H1 (cell line): ENCODE data around the gene NR3C1. TPM values are rescaled to one million over a fixed set of nuclear protein-coding genes. Genes with fewer than 3 reads are reported as not detected.

Experiments
- MAFK ChIP-seq: IDR thresholded peaks from 2 replicates; pipeline ENCODE4 v1.6.1; 2012; ENCODE audit warnings: low read depth, mild to moderate bottlenecking, improper control_type of control experiment, low read length
- polyA plus RNA-seq, 7 experiments: library from polyadenylated mRNA; depleted of rRNA in 3 of 7; stranded (reverse) in 5 of 7; unstranded in 2 of 7; fragments of >200 nt in 5 of 7; fragments of 200-250 nt in 2 of 7; gene quantifications; 1 replicate in 5 of 7; 2 replicates in 1 of 7; 4 replicates in 1 of 7; pipeline versions ENCODE4 v1.2.1 to v1.2.3, GENCODE V29; 2011 to 2013; ENCODE audit warnings: missing spikeins in 2 of 7, mixed read lengths in 2 of 7
- total RNA-seq: library from RNA; stranded (reverse); fragmentation: NEBNext Ultra II Directional; extraction: Animal tissue kit (Norgen Biotek cat#: 25700); gene quantifications from 2 replicates; pipeline ENCODE4 v1.2.1, GENCODE V29; 2021

NR3C1 gene
- total and polyA plus RNA-seq, 2 of the 8 experiments (the other 6 are each of a cell fraction or from before 2014, with no cell fraction given): 1.7 to 5.4 TPM

DNA sequence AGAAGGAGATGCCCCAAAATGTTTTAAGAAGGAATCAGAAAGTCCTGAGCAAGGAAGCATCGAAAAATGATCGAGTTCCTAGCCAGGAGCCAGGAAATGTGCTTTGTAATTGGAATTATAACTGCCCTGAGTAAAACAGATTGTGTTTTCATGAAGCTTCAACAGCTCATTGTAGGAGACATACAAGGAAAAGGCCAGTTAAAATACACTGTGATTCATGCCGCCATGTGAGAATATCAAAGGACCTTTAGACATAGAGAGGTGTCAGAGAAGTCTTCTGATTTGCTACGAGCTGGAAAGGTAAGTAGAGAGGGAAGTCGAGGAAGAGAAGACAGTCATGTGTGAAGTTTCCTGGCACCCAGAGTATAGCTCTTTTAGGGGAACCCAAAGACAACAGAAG lies 60.9 kb downstream of the NR3C1 start (continued):
- TF ChIP-seq MAFK: no peak
